Activated T-helper 1 cell treated with anti-CD3 and anti-CD28 coated beads, Interleukin-12 subunit alpha, Interleukin-12 subunit beta, Interleukin-2, Interleukin-4 antibody, amounts not matched to agents 30 ng/mL and 10 ng/mL and 1 ng/mL, durations not matched to agents 14 hours and 24 hours and 36 hours (primary cell): Measurements from ENCODE around the gene AMN. TPM values are rescaled to one million over a fixed set of nuclear protein-coding genes. Genes with fewer than 3 reads are reported as not detected.

Experiments
- DNase-seq: peaks from one replicate; pipeline ENCODE4 v3.0.0; 2021; ENCODE audit warnings: low spot score
- H3K27ac Mint-ChIP-seq: one replicate; pipeline ENCODE4 v1.8.0; 2021; ENCODE audit warnings: mild to moderate bottlenecking, mixed read lengths
- H3K27me3 Mint-ChIP-seq: one replicate; pipeline ENCODE4 v1.8.0; 2022; ENCODE audit warnings: mild to moderate bottlenecking, moderate library complexity, mixed read lengths; ENCODE audit not compliant: insufficient read depth
- H3K36me3 Mint-ChIP-seq: one replicate; pipeline ENCODE4 v1.8.0; 2021; ENCODE audit warnings: low read depth, mixed read lengths
- H3K4me1 Mint-ChIP-seq: one replicate; pipeline ENCODE4 v1.8.0; 2021; ENCODE audit warnings: low read depth, mixed read lengths
- H3K4me3 Mint-ChIP-seq: one replicate; pipeline ENCODE4 v1.8.0; 2021; ENCODE audit warnings: mild to moderate bottlenecking, moderate library complexity, mixed read lengths
- H3K9me3 Mint-ChIP-seq: one replicate; pipeline ENCODE4 v1.8.0; 2021; ENCODE audit warnings: mixed read lengths
- intact Hi-C: fragments of 100-400 bp; cut with micrococcal nuclease; formaldehyde crosslinking; loops from one replicate; pipeline ENCODE4 v1.15.1; 2024
- total RNA-seq: library from RNA; stranded (reverse); gene quantifications from 2 replicates; pipeline ENCODE4 v1.2.3, GENCODE V29; 2022

AMN gene
- total RNA-seq, 1 donor from 2014 or later: 0.44 TPM

- Mint-ChIP-seq H3K4me1 (no peaks in the 10 kb centered on the region), H3K27ac (no peak overlapping the region), H3K4me3 (no peak overlapping the region), H3K27me3 (peaks cover 2% of the 10 kb centered on the region), H3K9me3 (no peaks in the 10 kb centered on the region), H3K36me3 (no peaks in the 10 kb centered on the region)
- intact Hi-C loops: no loop called here
- no peak for DNase-seq
These were observed 19.1 kb downstream of the AMN start for GRCh38 chr14:102941419-102942011.

GRCh38 chr14:102942069-102942468, 19.6 kb downstream of the AMN start:
- H3K36me3 Mint-ChIP-seq: no peaks in the 10 kb centered on the region
- no peaks in the 10 kb centered on the region for H3K9me3 Mint-ChIP-seq
- no peak for DNase-seq
- peaks cover 1% of the 10 kb centered on the region for H3K27me3 Mint-ChIP-seq
- no peak overlapping the region for H3K27ac Mint-ChIP-seq
- intact Hi-C loops: no loop called here
- H3K4me3 Mint-ChIP-seq: no peak overlapping the region
- no peaks in the 10 kb centered on the region for H3K4me1 Mint-ChIP-seq

GRCh38 chr14:102943454-102943853, 21.0 kb downstream of the AMN start:
- H3K36me3 Mint-ChIP-seq: no peaks in the 10 kb centered on the region
- no peak overlapping the region for H3K27ac Mint-ChIP-seq
- no peak for DNase-seq
- no peaks in the 10 kb centered on the region for H3K9me3 Mint-ChIP-seq
- no peak overlapping the region for H3K4me3 Mint-ChIP-seq
- intact Hi-C loops: no loop called here
- peaks cover 1% of the 10 kb centered on the region for H3K27me3 Mint-ChIP-seq
- H3K4me1 Mint-ChIP-seq: no peaks in the 10 kb centered on the region

GRCh38 chr14:102943979-102944378, 21.5 kb downstream of the AMN start:
- Mint-ChIP-seq H3K36me3 (no peaks in the 10 kb centered on the region), H3K4me1 (peaks cover 3% of the 10 kb centered on the region), H3K27ac (no peak overlapping the region), H3K4me3 (no peak overlapping the region), H3K9me3 (no peaks in the 10 kb centered on the region), H3K27me3 (peaks cover 1% of the 10 kb centered on the region)
- DNase-seq: no peak
- intact Hi-C loops: no loop called here

- H3K27me3 Mint-ChIP-seq: peaks cover 1% of the 10 kb centered on the region
- intact Hi-C loops: no loop called here
- no peaks in the 10 kb centered on the region for H3K36me3 Mint-ChIP-seq
- no peak for DNase-seq
- no peak overlapping the region for H3K4me3 Mint-ChIP-seq
- H3K27ac Mint-ChIP-seq: no peak overlapping the region
- H3K9me3 Mint-ChIP-seq: no peaks in the 10 kb centered on the region
- peaks cover 10% of the 10 kb centered on the region for H3K4me1 Mint-ChIP-seq
These were observed 22.2 kb downstream of the AMN start for GRCh38 chr14:102944448-102945330.

GRCh38 chr14:102945346-102946130, 23.1 kb downstream of the AMN start:
- no peaks in the 10 kb centered on the region for H3K36me3 Mint-ChIP-seq
- no peaks in the 10 kb centered on the region for H3K9me3 Mint-ChIP-seq
- no peak for DNase-seq
- peaks cover 1% of the 10 kb centered on the region for H3K27me3 Mint-ChIP-seq
- peaks cover 10% of the 10 kb centered on the region for H3K4me1 Mint-ChIP-seq
- H3K4me3 Mint-ChIP-seq: no peak overlapping the region
- intact Hi-C loops: no loop called here
- no peak overlapping the region for H3K27ac Mint-ChIP-seq

GRCh38 chr14:102947321-102948103, 25.0 kb downstream of the AMN start:
- H3K4me3 Mint-ChIP-seq: no peak overlapping the region

GRCh38 chr14:102948698-102949061, 26.2 kb downstream of the AMN start:
- no peak for DNase-seq
- Mint-ChIP-seq H3K27ac (peak overlapping the region; percentile 6), H3K27me3 (peaks cover 1% of the 10 kb centered on the region), H3K36me3 (no peaks in the 10 kb centered on the region), H3K4me3 (no peak overlapping the region), H3K4me1 (peaks cover 10% of the 10 kb centered on the region), H3K9me3 (no peaks in the 10 kb centered on the region)
- intact Hi-C loops: no loop called here

More at GRCh38 chr14:102947321-102948103, 25.0 kb downstream of the AMN start:
- DNase-seq: no peak
- peaks cover 1% of the 10 kb centered on the region for H3K27me3 Mint-ChIP-seq
- peaks cover 10% of the 10 kb centered on the region for H3K4me1 Mint-ChIP-seq
- no peaks in the 10 kb centered on the region for H3K36me3 Mint-ChIP-seq
- no peaks in the 10 kb centered on the region for H3K9me3 Mint-ChIP-seq
- intact Hi-C loops: no loop called here
- no peak overlapping the region for H3K27ac Mint-ChIP-seq

GRCh38 chr14:102949062-102949800, 26.8 kb downstream of the AMN start:
- intact Hi-C loops: no loop called here
- Mint-ChIP-seq H3K36me3 (no peaks in the 10 kb centered on the region), H3K9me3 (no peaks in the 10 kb centered on the region), H3K27me3 (peaks cover 1% of the 10 kb centered on the region), H3K4me3 (no peak overlapping the region), H3K4me1 (peaks cover 10% of the 10 kb centered on the region), H3K27ac (peak overlapping the region; percentile 61)
- DNase-seq: no peak

- Mint-ChIP-seq H3K27ac (peak overlapping the region; percentile 61), H3K4me3 (no peak overlapping the region), H3K36me3 (no peaks in the 10 kb centered on the region), H3K9me3 (no peaks in the 10 kb centered on the region), H3K27me3 (peaks cover 1% of the 10 kb centered on the region), H3K4me1 (peaks cover 10% of the 10 kb centered on the region)
- intact Hi-C loops: no loop called here
- no peak for DNase-seq
These were observed 27.5 kb downstream of the AMN start for GRCh38 chr14:102949801-102950451.

GRCh38 chr14:102951034-102951433, 28.6 kb downstream of the AMN start:
- Mint-ChIP-seq H3K9me3 (no peaks in the 10 kb centered on the region), H3K4me3 (no peak overlapping the region), H3K27me3 (peaks cover 1% of the 10 kb centered on the region), H3K27ac (no peak overlapping the region), H3K4me1 (peaks cover 10% of the 10 kb centered on the region), H3K36me3 (no peaks in the 10 kb centered on the region)
- intact Hi-C loops: no loop called here
- DNase-seq: no peak
